PFSK-1 (cell line): ENCODE measurements around the gene EMC1.

Experiments used
- FOXP2 ChIP-seq: optimal IDR thresholded peaks from 2 replicates; pipeline ENCODE3; 2011; ENCODE audit warnings: borderline replicate concordance, control low read depth, inconsistent platforms; ENCODE audit not compliant: insufficient read depth; ENCODE audit errors: extremely low read length, extremely low read depth
- TF ChIP-seq, protein P1 (sequence below), 2 experiments: IDR thresholded peaks; 2 replicates each; pipeline versions ENCODE4 v1.6.1 to v1.8.0; 2011 to 2012; ENCODE audit warnings: low read depth in 2 of 2, low read length in 2 of 2, control low read depth in 1 of 2, inconsistent platforms in 1 of 2, mild to moderate bottlenecking in 1 of 2, moderate library complexity in 1 of 2; ENCODE audit not compliant: insufficient read depth in 1 of 2

DNA sequence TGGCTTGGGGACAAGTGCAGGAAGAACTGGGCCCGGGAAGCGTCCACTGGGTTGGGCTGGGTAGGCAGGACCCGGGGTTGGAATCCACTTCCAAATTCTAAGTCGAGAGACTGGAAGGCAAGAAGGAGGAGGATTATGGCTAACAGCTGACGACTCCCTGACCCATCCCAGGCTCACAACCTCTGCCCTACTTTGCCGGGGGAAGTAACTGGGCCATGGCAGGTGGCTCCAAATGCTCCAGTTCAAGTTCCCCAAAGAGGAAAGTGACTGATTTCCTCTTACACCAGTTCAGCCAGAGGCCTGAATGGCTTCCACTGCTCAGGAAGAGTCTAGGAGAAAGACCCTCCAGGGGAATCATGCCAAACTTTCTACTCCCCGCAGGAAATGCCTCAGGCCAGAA lies 11.4 kb downstream of the EMC1 start:
- TF ChIP-seq, protein P1, sequence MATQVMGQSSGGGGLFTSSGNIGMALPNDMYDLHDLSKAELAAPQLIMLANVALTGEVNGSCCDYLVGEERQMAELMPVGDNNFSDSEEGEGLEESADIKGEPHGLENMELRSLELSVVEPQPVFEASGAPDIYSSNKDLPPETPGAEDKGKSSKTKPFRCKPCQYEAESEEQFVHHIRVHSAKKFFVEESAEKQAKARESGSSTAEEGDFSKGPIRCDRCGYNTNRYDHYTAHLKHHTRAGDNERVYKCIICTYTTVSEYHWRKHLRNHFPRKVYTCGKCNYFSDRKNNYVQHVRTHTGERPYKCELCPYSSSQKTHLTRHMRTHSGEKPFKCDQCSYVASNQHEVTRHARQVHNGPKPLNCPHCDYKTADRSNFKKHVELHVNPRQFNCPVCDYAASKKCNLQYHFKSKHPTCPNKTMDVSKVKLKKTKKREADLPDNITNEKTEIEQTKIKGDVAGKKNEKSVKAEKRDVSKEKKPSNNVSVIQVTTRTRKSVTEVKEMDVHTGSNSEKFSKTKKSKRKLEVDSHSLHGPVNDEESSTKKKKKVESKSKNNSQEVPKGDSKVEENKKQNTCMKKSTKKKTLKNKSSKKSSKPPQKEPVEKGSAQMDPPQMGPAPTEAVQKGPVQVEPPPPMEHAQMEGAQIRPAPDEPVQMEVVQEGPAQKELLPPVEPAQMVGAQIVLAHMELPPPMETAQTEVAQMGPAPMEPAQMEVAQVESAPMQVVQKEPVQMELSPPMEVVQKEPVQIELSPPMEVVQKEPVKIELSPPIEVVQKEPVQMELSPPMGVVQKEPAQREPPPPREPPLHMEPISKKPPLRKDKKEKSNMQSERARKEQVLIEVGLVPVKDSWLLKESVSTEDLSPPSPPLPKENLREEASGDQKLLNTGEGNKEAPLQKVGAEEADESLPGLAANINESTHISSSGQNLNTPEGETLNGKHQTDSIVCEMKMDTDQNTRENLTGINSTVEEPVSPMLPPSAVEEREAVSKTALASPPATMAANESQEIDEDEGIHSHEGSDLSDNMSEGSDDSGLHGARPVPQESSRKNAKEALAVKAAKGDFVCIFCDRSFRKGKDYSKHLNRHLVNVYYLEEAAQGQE (IDR thresholded peaks at IDR 0.05; ENCODE audit: insufficient read depth in 1 of 2, low read depth in 2 of 2, low read length in 2 of 2): no peak
- TF ChIP-seq FOXP2: no peak
